Left cardiac atrium (tissue), 4 donors: ENCODE measurements around the gene FAHD2A. TPM values are rescaled to one million over a fixed set of nuclear protein-coding genes. Genes with fewer than 3 reads are reported as not detected.
A peak's percentile ranks its signal among the peaks of the same experiment; 100 is the strongest.
"Not testable (repeated sequence)": the region's sequence is repeated elsewhere in the genome, so short reads cannot be mapped to it uniquely, and the experiment has no call there.

Source experiments
- ATAC-seq, 2 donors: fragments of 200-7000 bp; cut with Tn5 transposase; one replicate each; pipeline ENCODE4 v1.9.1; 2020; ENCODE audit warnings: mild to moderate bottlenecking in 2 of 2, moderate library complexity in 2 of 2
- DNase-seq: peaks from one replicate; pipeline ENCODE4 v3.0.0-alpha.2; 2020
- intact Hi-C, 2 donors: fragments of 100-400 bp; cut with DNase I; formaldehyde crosslinking; loops; one replicate each; pipeline versions ENCODE4 v1.14.1 to v1.15.1; 2022 to 2023
- total RNA-seq, 2 donors: library from RNA; stranded (reverse); fragmentation: NEBNext Ultra II Directional; extraction: Animal tissue kit (Norgen Biotek cat#: 25700); gene quantifications; one replicate each; pipeline ENCODE4 v1.2.1, GENCODE V29; 2021
- donor health status: DM: no; HTN: yes; CAD: no.
- donor health status: DM: no; HTN: yes; CAD: no; lungs with severe emphysema.
- donor health status: DM: yes; HTN: yes; CAD: no.
- donor health status: Dilated cardiomyopathy.

FAHD2A gene
- total RNA-seq, 2 donors from 2014 or later, result 29.1 to 31.6 TPM

DNA sequence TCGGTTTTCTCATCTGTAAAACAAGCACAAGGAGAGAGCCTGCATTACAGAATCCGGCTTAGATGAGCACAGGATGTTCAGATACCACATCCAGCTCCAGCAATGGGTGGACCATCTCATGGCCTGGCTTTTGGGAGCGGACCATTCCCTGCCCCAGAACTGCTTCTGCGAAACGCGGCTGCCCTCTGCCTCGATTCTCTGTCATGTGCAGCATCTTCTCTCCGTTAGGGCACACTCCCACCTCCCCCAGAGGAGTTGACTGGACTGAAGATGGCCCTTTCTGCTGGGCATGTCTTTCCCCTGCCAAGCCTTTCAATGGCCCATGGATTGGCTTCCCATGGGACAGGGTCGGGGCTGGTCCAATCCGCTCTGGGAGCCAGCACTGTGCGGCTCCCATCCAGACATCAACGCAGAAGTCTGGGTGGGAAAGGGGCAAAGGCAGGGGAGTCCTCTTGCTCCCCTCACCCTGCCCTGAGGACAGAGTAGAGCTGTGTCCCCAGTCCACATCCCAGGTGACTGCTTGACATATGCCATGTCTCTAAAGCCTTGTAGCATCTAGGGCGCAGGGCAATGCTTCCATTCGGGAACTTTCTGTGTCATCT lies 14.3 kb upstream of the FAHD2A start:
- no peak for ATAC-seq
- intact Hi-C loops, result no loop called here

DNA sequence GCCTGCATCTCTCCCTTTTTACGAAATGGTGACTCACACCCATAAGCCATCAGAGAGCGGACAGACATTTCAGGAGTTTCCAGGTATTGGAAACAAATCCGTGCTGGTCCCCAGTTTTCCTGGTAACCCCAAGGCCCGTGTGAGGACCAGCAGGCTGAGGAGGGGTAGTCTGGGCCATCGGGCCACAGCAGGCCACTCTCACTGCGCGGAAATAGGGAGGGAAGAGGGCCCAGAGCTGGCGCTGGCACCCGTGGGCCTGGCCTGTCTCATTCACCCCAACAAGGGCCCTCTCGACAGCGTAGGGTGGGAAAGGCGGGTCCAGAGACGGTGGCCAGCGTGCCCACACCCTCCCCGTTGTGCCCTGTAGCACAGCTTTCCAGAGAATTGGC lies 13.7 kb upstream of the FAHD2A start:
- DNase-seq, result no peak
- ATAC-seq, result peak in 1 of 2 donors; percentile 6
- intact Hi-C loops, result no loop called here

More for the DNA sequence above, 14.3 kb upstream of the FAHD2A start:
- DNase-seq, result no peak

DNA sequence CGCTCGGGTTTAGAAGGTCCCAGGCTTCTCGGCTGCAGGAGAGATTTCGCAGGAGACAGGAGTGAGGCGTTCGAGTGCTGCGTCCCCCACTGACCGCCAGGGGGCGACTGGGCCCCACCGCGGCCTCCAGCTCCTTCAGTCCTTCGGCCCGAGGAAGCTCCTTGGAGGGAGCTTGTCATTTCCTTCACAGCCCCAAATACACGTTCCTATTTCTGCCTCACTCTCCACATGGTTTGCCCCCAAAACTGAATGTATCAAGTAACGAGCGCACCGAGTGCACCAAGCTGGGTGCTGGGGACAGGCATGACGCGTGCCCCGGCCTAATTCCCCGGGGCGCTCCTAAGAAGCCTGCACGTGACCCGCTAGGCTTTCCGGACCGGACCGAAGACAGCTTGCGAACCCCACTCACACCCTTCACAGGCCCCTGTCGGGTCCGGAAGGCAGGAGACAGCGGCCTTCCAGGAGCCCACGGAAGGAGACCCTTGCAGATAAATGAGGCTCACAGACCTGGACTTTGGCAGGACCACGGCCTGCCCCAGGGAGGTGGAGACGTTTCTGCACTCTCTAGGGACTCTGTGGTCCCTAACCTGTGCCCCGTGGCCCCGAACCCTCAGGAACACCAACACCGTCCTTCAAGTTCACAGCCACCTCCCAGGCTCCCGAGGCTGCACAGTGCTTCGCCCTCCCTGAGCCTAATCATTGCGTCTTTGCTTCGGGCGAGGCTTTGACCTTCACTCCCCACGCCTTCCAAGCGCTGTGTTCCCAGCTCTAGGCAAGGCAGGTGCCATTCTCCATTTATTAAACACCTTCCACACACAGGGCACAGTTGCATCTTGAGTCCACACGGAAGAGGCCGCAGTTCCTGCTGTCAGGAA lies 13.0 kb upstream of the FAHD2A start:
- intact Hi-C loops, result no loop called here
- peak; percentile 68 to 84 for ATAC-seq
- DNase-seq, result peak; percentile 62

DNA sequence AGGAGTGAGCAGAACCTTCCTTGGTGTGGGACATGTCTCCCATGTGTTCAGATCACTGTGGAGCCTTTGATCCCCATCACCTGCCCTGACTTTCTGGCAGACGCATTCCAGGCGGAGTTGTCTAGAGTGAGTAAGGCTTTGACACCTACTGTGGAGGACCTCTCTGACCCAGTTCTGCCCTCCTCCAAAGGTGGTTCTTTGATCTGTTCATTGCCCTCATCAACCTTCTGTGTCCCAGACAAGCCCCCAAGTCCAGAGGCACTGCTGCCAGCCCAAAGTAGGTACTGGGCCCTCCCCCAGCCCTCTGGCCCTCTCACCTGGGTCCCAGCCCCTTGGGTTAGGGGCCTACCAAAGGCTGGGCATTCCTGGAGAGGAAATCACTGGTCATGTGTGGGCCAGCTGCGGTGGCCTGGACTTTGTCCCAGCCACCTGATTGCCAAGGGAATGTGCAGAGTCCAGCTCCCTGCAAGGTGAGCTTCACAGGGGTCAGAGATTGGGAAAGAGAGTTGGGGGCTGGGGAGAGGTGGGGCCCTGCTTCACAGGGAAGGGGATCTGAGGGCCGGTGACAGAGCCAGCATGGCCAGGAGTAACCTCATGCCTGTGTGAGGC lies 12.1 kb upstream of the FAHD2A start:
- no peak for DNase-seq
- intact Hi-C loops, result no loop called here
- no peak for ATAC-seq

DNA sequence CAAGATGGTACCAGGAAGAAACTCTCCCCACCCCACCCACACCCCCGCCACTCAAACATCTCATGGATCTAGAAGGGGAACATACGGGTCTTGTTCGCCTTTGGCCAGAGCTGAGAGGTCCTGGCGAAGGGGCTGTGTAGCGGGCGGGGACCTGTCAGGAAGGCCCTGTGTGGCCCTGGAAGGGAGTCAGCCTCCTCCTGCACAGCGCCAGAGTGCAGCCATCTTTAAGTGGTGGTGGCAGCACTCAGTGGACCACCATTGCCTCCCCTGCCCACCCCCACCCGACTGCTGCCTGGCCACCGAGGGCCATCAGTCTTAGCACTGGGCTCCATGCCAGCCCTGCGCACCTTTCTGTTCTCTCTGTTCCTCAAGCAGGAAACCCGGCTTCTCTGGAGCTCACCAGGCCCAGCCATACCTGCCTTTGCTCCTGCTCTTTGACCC lies 11.6 kb upstream of the FAHD2A start:
- ATAC-seq (no peak), DNase-seq (no peak)
- intact Hi-C loops, result no loop called here

DNA sequence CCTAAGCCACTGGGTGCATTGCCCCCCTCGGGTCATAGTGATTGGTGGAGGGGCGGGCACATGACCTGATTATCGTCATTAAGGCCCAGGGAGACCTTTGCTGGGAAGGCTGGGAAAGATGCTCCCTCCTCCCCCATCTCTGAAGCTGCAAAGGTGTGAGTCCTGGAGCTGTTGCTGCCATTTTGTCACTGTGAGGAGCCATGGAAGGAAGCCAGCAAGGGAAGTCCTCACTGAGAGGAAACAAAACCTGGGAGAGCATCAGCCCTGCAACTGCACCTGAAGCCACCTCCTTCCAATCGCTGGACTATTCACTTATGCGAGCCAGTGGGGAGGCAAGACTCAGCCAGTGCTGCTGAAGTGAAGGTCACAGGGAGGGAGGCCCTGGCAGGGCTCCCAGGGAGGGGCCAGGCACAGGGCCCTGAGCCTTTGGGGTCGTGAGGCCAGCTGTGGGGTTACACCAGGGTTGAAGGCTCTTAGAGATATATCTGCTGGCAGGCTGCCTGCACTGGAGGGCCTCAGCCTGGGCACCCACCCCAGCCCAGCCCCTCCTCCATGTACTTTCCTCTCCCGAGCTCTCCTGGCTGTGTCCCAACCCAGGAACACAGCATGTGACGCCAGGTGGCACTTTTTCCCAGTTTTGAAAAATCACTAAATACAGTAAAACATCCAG lies 10.7 kb upstream of the FAHD2A start:
- ATAC-seq, result no peak
- intact Hi-C loops, result no loop called here
- DNase-seq, result no peak

DNA sequence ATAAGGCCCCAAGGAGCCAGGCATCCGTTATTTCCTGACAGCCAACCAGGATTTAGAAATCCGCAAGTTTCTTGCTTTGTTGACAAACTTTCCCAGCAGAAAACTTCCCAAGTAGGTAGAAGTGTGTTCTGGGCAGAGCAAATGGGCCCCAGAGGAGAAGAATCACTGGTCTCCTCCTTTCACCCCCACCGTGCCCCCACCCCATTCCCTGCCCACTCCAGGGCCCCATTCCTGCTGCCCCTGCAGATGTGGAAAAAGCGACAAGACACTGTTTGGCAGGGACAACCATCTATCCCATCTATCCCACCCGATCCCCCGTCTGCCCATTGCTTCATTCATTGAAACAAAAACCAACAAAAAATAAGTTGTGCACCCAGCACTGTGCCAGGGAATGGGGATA lies 10.2 kb upstream of the FAHD2A start:
- ATAC-seq, result no peak
- no peak for DNase-seq
- intact Hi-C loops, result no loop called here

DNA sequence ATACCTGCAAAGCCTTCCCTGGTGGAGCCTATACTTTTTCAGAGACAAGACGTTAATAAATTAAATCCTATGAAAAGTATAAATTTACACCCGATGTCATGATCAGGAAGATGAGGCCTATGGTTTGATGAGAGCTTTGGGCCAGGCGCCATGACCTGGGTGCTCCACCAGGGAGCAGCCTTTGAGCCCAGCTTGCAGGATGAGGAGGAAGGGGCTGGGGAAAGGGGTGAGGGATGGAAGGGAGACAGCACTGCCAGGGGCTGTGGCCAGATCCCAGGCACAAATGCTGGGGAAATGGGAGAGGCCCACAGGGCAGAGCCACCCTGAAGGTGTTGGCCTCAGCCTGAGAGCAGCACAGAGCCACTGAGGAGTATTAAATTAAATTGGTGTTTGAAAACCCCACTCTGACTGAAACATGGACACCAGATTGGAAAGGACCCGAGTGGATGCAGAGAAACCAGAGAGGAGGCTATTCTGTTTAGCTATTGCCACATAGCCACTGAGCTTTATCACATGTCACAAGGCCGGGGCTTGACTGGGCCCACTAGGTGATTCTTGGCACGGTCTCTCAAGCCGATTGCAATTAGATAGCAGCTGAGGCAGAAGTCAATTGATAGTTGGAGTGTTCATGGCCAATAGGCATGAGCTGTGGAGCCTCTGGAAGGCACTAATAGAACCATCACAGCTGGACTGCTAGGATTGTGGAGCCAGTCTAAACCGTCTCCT lies 9.6 kb upstream of the FAHD2A start:
- DNase-seq (no peak), ATAC-seq (no peak)
- intact Hi-C loops, result no loop called here

DNA sequence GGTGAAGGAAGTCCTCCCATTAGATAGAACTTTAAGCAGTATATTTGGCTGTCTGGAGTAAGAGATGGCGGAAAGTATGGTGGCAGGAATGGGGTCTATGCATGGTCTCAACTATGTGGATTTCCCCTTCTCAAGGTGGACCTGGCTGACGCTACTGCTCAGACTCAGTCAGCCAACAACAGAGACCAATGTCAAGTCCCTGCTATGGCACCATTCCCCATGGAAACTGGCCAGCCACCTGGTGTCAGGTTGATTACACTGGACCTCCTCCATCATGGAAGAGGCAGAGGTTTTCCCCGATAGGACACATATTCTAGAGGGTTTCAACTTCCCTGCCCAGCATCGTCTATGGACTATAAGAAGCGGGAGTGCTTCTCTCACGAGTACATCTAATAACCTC lies 8.6 kb upstream of the FAHD2A start:
- DNase-seq, result no peak
- intact Hi-C loops, result no loop called here
- no peak for ATAC-seq

DNA sequence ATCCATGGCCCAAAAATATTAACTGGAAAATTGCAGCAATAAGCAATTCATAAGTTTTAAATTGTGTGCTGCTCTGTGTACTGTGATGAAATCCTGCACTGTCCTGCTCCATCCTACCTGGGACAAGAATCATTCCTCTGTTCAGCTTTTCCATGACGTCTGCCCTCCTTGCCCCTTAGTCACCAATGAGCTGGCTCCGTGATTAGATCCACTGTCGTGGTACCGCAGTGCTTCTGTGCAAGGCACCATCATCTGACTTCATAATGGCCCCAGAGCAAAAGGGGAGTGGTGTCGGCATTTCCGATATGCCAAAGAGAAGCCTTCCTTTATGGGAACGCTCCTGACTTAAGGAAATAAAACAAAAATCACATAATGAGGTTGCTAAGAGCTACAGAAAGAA lies 3.4 kb upstream of the FAHD2A start:
- intact Hi-C loops, result no loop called here
- ATAC-seq, result no peak
- no peak for DNase-seq

DNA sequence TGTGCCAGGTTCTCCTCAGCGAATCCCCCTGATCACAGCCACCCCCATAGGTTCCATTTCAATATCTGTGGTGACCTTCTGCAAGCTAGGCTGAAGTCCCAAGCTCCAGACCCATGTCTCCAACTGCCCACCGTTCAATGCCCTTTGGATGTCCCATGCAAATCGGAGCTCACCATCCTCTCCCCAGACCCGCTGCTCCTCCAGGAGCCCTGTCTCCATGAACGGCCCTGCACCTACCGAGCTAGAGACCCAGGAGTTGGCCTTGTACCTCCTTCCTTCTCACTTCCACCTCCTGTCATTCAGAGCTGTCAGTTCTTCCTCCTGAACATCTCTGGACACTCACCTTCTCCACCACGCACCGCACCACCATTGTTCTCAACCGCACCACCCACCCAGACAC lies 1.0 kb upstream of the FAHD2A start:
- no peak for ATAC-seq
- DNase-seq, result no peak
- intact Hi-C loops, result no loop called here

DNA sequence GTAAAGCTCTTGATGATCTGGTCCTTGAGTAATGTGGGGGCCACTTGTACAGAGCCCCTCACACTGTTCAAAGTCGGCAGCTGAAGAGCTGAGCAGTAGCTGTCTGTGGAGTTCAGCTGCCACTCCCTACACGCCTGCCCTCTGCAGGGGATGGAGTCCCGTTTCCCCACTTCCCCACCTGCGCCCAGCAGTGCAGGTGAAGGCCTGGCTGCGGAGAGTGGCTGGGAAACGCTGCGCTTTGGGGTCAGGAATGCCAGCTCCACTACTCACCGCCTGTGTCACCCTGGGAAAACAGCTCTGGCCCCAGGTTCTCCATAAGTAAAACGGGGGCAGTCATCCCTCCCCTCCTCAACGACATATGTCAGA lies 521 bp upstream of the FAHD2A start:
- peak; percentile 9 to 30 for ATAC-seq
- DNase-seq, intact Hi-C loops: not testable (repeated sequence)

DNA sequence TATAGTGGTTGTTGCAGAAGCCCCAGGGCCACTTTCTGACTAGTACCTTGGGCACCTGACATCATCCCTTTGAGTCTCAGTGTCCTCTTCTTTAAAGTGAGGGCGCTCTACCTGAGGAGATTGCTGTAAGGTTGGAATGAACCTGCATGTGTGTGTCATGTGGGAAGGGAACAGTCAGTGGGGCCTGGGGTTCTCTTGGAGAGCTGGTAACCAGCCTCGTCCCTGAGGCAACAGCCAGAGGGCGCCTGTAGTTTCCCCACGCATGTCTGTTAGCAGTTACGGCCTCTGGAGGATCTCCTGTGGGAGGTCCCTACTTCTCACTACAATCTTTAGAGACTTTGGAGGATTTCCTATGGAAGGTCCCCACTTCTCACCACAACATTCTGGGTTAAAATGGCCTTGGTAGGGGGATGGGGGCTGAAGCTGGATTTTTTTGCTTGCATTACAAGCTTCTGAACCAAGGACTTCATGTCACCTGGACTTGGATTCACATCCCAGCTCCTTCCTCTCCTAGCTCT lies 755 bp downstream of the FAHD2A start:
- peak; percentile 45 to 76 for ATAC-seq
- intact Hi-C loops, result not testable (repeated sequence)

DNA sequence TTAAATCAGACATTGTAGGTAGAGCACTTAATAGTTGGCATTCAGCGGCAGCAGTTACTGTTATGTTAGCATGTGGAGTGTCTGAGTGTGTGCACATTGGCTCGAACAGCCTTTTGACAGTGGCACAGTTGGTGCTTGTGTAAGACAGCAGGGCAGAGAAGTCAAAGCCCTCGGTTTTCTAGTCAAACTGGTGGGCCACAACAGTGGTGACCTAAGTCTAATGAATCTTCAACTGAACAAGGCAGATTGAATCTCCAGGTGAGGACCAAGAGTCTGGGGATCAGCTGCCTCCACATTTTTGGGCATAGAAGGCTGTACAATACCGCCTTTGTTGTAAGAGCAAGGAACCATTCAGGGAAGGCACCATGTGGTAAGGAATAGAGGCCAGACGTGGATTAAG lies 1.3 kb downstream of the FAHD2A start:
- intact Hi-C loops, DNase-seq, ATAC-seq: not testable (repeated sequence)

More for the DNA sequence above, 755 bp downstream of the FAHD2A start:
- not testable (repeated sequence) for DNase-seq

DNA sequence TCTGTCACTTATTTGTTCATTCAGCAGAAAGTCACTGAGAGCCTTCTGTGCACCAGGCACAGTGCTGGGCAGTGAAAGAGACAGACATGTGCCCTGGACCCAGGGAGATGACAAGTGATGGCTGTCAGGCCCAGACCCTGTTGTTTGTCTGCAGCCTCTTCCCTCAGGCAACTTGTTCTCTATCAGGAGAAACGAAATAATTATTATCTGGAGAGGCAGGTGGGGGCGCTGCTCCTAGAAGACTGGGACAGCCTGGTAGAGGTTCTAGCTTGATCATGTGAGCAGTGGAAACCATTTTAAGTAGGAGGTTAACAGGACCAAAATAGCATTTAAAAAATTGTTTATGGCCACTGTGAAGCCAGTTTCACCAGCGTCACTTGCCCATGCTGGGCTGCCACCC lies 2.2 kb downstream of the FAHD2A start:
- ATAC-seq, intact Hi-C loops, DNase-seq: not testable (repeated sequence)

DNA sequence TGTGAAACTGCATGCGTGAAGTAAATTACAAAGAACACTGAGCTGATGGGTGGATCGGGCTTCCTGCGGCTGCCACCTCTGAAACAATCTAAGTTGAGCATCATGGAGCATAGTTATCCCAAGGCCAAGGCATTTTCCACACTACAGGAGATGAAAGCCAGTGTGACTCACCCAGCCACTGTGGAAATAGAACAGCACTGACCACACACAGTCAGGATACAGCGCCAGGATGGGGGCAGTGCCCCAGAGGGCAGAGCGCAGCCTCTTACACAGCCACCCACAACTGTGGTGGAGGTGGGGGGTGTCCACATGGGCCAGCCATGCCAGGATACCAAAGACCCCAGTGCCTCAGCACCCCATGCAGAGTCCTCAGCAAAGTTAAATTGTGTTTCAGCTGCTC lies 8.7 kb downstream of the FAHD2A start:
- ATAC-seq, DNase-seq: not testable (repeated sequence)
- intact Hi-C loops, result loop anchor here in 1 of 2 donors (5.0 kb wide), 1 partner anchor 316 kb away; no protein-coding TSS in a partner anchor

DNA sequence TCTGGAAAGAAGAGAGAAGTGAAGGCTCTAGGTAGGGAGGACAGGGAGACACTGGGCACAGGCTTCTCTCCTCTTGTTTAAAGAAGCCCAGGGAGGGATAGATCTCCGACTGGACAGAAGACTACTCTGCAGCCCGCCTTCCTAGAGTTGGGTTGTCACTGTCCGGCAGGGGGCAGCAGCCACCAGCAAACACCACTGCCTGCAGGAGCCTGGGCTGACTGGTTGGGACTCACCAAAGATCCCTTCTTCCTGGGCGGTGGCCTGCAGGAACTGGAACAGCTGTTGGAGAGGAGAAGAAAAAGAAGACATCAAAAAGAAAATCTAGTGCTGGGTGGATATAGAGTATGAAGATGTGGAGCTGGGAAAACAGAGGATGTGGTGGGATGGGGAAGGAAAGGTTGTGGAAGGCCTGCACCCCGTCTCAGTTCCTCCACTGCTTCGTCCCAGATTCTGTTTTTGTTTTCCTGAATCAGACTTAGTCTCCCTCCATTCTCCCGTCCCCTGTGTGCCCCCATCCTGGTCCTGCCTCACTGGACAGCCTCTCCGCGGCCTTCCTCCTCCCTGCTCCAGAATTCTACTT lies 11.6 kb downstream of the FAHD2A start:
- intact Hi-C loops, result loop anchor here in 1 of 2 donors (5.0 kb wide), 1 partner anchor 313 kb away; no protein-coding TSS in a partner anchor
- ATAC-seq, result peak; percentile 93 to 94
- DNase-seq, result peak; percentile 85

DNA sequence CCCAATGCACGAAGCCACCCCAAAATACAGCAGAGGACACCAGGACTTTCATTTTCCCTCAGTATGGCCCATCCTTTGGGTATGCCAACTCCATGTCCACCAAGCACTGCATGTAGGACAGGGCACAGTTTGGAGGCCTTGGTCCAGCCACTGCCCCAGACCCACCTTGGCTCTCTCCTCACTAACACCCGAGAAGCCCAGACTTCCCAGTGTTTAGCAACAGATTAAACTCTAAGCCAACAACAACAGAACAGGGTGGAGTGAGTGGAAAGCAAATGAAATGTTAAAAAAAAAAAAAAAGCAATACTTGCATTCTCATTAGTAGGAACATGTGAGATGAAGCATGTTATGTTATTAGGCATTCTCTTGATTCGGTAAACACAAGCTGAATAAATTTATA lies 12.6 kb downstream of the FAHD2A start:
- DNase-seq, intact Hi-C loops: not testable (repeated sequence)
- peak in 1 of 2 donors; percentile 74 for ATAC-seq
